Adrenal gland (tissue), 12 donors: Measurements from ENCODE around the gene TNXB. TPM values are rescaled to one million over a fixed set of nuclear protein-coding genes. Genes with fewer than 3 reads are reported as not detected.
"Not testable (repeated sequence)": the region's sequence is repeated elsewhere in the genome, so short reads cannot be mapped to it uniquely, and the experiment has no call there.

Experiments
- DNase-seq, 7 donors: peaks; one replicate each; pipeline ENCODE4 v3.0.0-alpha.2; 2019 to 2020
- H3K27ac ChIP-seq, 5 donors: fragments of 200-600 bp; sonication (generic) in 4 of 5; 1 replicate in 3 of 5; 2 replicates in 2 of 5; pipeline versions ENCODE4 v1.5.1 to v1.8.0; 2016 to 2020; ENCODE audit warnings: mild to moderate bottlenecking in 1 of 5
- H3K27me3 ChIP-seq: fragments of 200-600 bp; 2 replicates; pipeline ENCODE4 v1.8.0; 2021
- H3K36me3 ChIP-seq, 2 donors: fragments of 200-600 bp; replicated peaks in 1 of 2; 1 replicate in 1 of 2; 2 replicates in 1 of 2; pipeline versions ENCODE4 v1.5.1 to v1.8.0; 2018 to 2022
- H3K4me1 ChIP-seq, 2 donors: fragments of 200-600 bp; replicated peaks in 1 of 2; 1 replicate in 1 of 2; 2 replicates in 1 of 2; pipeline versions ENCODE4 v1.5.1 to v1.8.0; 2018 to 2021
- H3K4me3 ChIP-seq, 4 donors: fragments of 200-600 bp; sonication (generic) in 3 of 4; one replicate each; pipeline ENCODE4 v1.5.1; 2016 to 2018
- H3K9me3 ChIP-seq, 3 donors: fragments of 200-600 bp; sonication (generic) in 1 of 3; replicated peaks in 1 of 3; 1 replicate in 2 of 3; 2 replicates in 1 of 3; pipeline versions ENCODE4 v1.5.1 to v1.8.0; 2016 to 2021
- CTCF ChIP-seq, 6 experiments: fragments of 450-650 bp in 4 of 6; fragments of 200-600 bp in 2 of 6; sonication (generic) in 1 of 6; IDR thresholded peaks; 1 replicate in 5 of 6; 2 replicates in 1 of 6; pipeline versions ENCODE4 v1.5.1 to v1.8.0; 2016 to 2021; ENCODE audit warnings: antibody characterized with exemption in 6 of 6, mild to moderate bottlenecking in 2 of 6, moderate library complexity in 1 of 6
- POLR2A ChIP-seq, 2 donors: fragments of 450-650 bp; IDR thresholded peaks; one replicate each; pipeline ENCODE4 v1.6.1; 2017; ENCODE audit warnings: antibody characterized with exemption in 2 of 2, mild to moderate bottlenecking in 2 of 2, moderate library complexity in 1 of 2
- WGBS, 4 donors: extraction: QIAGEN DNeasy Blood & Tissue Kit in 2 of 4; methylation state at CpG; one replicate each; pipeline versions ENCODE4 v1.1.5 to v1.1.7; 2013 to 2017; 5-methylcytosine and 5-hydroxymethylcytosine counted together
- intact Hi-C, 2 donors: fragments of 100-400 bp; cut with DNase I; formaldehyde crosslinking; loops; one replicate each; pipeline versions ENCODE4 v1.14.1 to v1.15.0; 2022 to 2023
- polyA plus RNA-seq, 3 donors: library from polyadenylated mRNA; stranded (reverse); fragments of 200-250 nt in 2 of 3; fragments of 350-450 nt in 1 of 3; fragmentation: Illumina TruSeq in 1 of 3; extraction: RNeasy Lipid Tissue Mini Kit (QIAGEN cat#74804) in 1 of 3; gene quantifications; one replicate each; pipeline ENCODE4 v1.2.3, GENCODE V29; 2013 to 2014
- total RNA-seq, 9 donors: library from RNA; depleted of rRNA in 4 of 9; stranded (reverse); fragments of >200 nt in 4 of 9; fragments of 120-200 nt in 1 of 9; fragmentation: NEBNext Ultra II Directional in 1 of 9; extraction: Animal tissue kit (Norgen Biotek cat#: 25700) in 1 of 9; gene quantifications; one replicate each; pipeline versions ENCODE4 v1.1.0 to v1.2.4, GENCODE V29; 2013 to 2023
- donor health status: healthy with polysubstance abuse.
- donor health status: Bipolar disorder and iron deficiency.
- donor health status: DM: yes; HTN: yes; CAD: no.
- donor health status: DM: no; HTN: no; CAD: no.
- donor health status: DM: no; HTN: no; CAD: no.
- donor health status: DM: yes; HTN: yes; CAD: no.

The TNXB gene
- total and polyA plus RNA-seq, 12 donors, result 19.6 to 506 (median 213) TPM

DNA sequence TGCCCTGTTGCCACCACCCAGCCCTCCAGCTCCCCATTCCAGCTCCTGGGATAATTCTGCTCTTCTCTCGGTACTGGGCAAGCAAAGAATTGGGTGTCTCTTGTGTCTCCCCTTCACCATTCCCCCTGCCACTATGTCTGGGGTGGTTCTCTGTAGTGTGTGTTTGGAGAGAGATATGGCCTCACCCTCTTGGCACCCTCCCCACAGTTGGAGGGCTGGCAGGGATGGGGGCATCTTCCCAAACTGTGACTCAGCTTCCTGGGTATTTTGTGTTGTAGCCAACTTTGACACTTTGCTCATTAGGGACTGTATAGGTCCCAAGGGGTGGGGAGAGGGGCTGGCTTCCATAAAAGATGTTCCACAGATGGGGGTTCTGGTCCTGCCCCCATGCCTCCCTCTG lies 1.7 kb downstream of the TNXB start:
- TF ChIP-seq CTCF (IDR thresholded peaks at IDR 0.05) (no peak), POLR2A (IDR thresholded peaks at IDR 0.05) (no peak)
- intact Hi-C loops, result no loop called here
- Histone ChIP-seq H3K4me3 (peak overlapping the region in 1 of 4 donors; percentile 44), H3K9me3 (no peaks in the 10 kb centered on the region), H3K36me3 (no peaks in the 10 kb centered on the region), H3K27ac (peak overlapping the region in 3 of 5 donors; percentile 39 to 90 (median 64)), H3K27me3 (no peaks in the 10 kb centered on the region), H3K4me1 (peaks cover 2 to 5% of the 10 kb centered on the region in 2 donors)
- WGBS, 4 donors, result 67 to 90% (median 78%) methylated on average over 1 of the region's 1 CpG
- no peak for DNase-seq

DNA sequence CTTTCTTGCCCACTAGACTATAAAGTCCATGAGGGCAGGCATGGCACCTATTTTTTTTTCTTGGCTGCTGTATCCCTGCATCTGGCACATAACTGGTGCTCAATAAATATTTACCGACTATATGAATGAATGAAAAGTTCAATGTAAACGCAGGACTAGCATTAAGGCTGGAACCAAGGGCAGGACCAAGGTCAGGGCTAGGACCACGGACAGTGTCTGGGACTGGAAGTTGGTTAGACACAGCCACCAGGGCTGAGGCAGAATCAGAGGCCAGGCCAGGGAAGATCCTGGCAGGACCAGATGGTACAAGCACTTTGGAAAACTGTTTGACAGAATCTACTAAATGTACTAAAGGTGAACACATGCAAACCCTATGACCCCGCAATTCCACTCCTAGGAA lies 3.7 kb downstream of the TNXB start:
- no peak overlapping the region for H3K27ac ChIP-seq

DNA sequence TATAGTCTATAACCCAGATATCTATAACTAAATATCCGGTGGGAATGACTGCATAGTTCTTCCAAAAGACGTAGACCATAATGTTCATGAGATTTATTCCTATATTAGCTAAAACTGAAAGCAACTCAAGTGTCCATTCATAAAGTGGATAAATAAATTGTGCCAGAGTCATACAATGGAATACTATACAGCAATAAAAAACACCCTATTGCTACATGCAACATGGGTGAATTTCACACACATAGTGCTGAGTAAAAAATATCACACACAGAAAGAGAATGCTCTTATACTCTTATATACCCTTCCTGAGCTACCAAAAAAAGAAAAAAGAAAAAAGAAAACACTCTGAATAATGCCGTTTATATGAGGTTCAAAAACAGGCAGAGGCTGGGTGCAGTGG lies 6.9 kb downstream of the TNXB start:
- intact Hi-C loops, result no loop called here
- H3K27ac ChIP-seq, result no peak overlapping the region
- 93 to 99% (median 96%) methylated on average over 3 of the region's 3 CpGs for WGBS, 4 donors
- H3K9me3 ChIP-seq, result no peaks in the 10 kb centered on the region
- TF ChIP-seq POLR2A (IDR thresholded peaks at IDR 0.05), result no peak
- TF ChIP-seq CTCF (IDR thresholded peaks at IDR 0.05), result no peak
- no peak for DNase-seq
- H3K36me3 ChIP-seq, result no peaks in the 10 kb centered on the region
- H3K4me3 ChIP-seq, result no peak overlapping the region
- H3K4me1 ChIP-seq, result no peaks in the 10 kb centered on the region
- no peaks in the 10 kb centered on the region for H3K27me3 ChIP-seq

More for the DNA sequence above, 3.7 kb downstream of the TNXB start:
- TF ChIP-seq POLR2A (IDR thresholded peaks at IDR 0.05), result no peak
- no peak for TF ChIP-seq CTCF (IDR thresholded peaks at IDR 0.05)
- 51 to 73% (median 62%) methylated on average over 4 of the region's 4 CpGs for WGBS, 4 donors
- Histone ChIP-seq H3K27me3 (no peaks in the 10 kb centered on the region), H3K9me3 (no peaks in the 10 kb centered on the region), H3K4me3 (no peak overlapping the region), H3K4me1 (no peaks in the 10 kb centered on the region), H3K36me3 (no peaks in the 10 kb centered on the region)
- DNase-seq, result no peak
- intact Hi-C loops, result no loop called here

DNA sequence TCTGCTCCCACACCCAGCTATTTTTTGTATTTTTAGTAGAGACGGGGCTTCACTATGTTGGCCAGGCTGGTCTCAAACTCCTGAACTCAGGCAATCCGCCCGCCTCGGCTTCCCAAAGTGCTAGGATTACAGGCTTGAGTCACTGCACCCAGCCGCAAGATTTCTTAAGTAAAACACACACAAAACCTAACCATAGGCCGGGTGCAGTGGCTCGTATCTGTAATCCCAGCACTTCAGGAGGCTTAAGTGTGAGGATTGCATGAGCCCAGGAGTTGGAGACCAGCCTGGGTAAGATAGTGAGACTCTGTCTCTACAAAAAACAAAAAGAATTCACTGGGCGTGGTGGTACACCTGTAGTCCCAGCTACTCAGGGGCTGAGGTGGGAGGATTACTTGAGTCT lies 8.9 kb downstream of the TNXB start:
- H3K27ac ChIP-seq, intact Hi-C loops, DNase-seq, H3K9me3 ChIP-seq, H3K4me3 ChIP-seq, H3K36me3 ChIP-seq, H3K4me1 ChIP-seq: not testable (repeated sequence)
- 67 to 90% (median 85%) methylated on average over 8 of the region's 8 CpGs for WGBS, 4 donors
- H3K27me3 ChIP-seq, result peaks cover 10% of the 10 kb centered on the region

DNA sequence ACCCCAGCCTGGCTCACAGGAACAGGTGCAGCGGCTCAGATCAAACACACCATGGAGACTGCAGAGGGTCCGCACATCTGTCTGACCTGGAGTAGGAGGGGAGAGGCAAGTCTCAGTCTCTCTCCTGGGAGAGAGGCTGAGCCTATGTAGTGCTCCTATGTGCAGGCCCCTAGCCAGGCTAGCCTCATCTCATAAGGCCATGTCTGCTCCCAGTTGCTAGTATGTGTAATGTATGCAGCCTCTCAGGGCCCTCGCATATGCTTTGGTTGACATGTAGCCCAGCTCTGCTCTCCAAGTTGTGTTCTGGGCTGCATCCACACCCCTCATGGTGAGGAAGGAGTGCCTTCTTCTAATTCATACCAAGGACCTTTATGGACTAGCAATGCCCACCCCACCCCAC lies 11.8 kb downstream of the TNXB start:
- H3K36me3 ChIP-seq, result no peaks in the 10 kb centered on the region
- intact Hi-C loops, result no loop called here

More for the DNA sequence above, 11.8 kb downstream of the TNXB start:
- 88 to 100% (median 92%) methylated on average over 1 to 3 of the region's 3 CpGs for WGBS, 4 donors
- Histone ChIP-seq H3K4me1 (peaks cover 0 to 5% of the 10 kb centered on the region in 2 donors), H3K27ac (no peak overlapping the region), H3K9me3 (no peaks in the 10 kb centered on the region), H3K4me3 (no peak overlapping the region), H3K27me3 (peaks cover 10% of the 10 kb centered on the region)
- TF ChIP-seq POLR2A (IDR thresholded peaks at IDR 0.05) (no peak), CTCF (IDR thresholded peaks at IDR 0.05) (no peak)
- DNase-seq, result no peak
